CD14-positive monocyte (primary cell): Measurements from ENCODE around the gene KDM4E. TPM values are rescaled to one million over a fixed set of nuclear protein-coding genes. Genes with fewer than 3 reads are reported as not detected.
A peak's percentile ranks its signal among the peaks of the same experiment; 100 is the strongest.

ENCODE experiments used
- DNase-seq, 3 donors: peaks; one replicate each; pipeline ENCODE4 v3.0.0-alpha.2; 2011 to 2022
- H2AFZ ChIP-seq: 2 replicates; pipeline ENCODE4 v1.6.0; 2012; ENCODE audit warnings: mild to moderate bottlenecking, low read depth, low read length, inconsistent platforms; ENCODE audit not compliant: insufficient read depth, poor library complexity, severe bottlenecking
- H3K27ac ChIP-seq, 2 donors: 1 replicate in 1 of 2; 2 replicates in 1 of 2; pipeline ENCODE4 v1.5.1; 2012 to 2013; ENCODE audit warnings: low read length in 2 of 2, control low read depth in 1 of 2, inconsistent platforms in 1 of 2, low read depth in 1 of 2, mild to moderate bottlenecking in 1 of 2
- H3K27me3 ChIP-seq, 2 donors: one replicate each; pipeline versions ENCODE4 v1.6.0 to v1.6.1; 2011 to 2013; ENCODE audit warnings: low read length in 2 of 2; ENCODE audit not compliant: control insufficient read depth in 2 of 2, insufficient read depth in 2 of 2
- H3K36me3 ChIP-seq, 2 donors: replicated peaks in 1 of 2; 1 replicate in 1 of 2; 2 replicates in 1 of 2; pipeline versions ENCODE4 v1.5.1 to v1.6.1; 2012 to 2013; ENCODE audit warnings: low read length in 2 of 2, control low read depth in 1 of 2, inconsistent platforms in 1 of 2, mild to moderate bottlenecking in 1 of 2; ENCODE audit not compliant: insufficient read depth in 2 of 2, control insufficient read depth in 1 of 2
- H3K4me1 ChIP-seq, 2 donors: 1 replicate in 1 of 2; 2 replicates in 1 of 2; pipeline versions ENCODE4 v1.5.1 to v1.6.1; 2012 to 2013; ENCODE audit warnings: low read length in 2 of 2, control low read depth in 1 of 2, inconsistent platforms in 1 of 2, mild to moderate bottlenecking in 1 of 2, moderate library complexity in 1 of 2; ENCODE audit not compliant: insufficient read depth in 2 of 2, control insufficient read depth in 1 of 2
- H3K4me2 ChIP-seq: replicated peaks from 2 replicates; pipeline ENCODE3; 2012; ENCODE audit warnings: low read length, moderate library complexity, mild to moderate bottlenecking; ENCODE audit not compliant: poor library complexity, severe bottlenecking; ENCODE audit errors: extremely low read depth
- H3K4me3 ChIP-seq, 3 experiments: fragments of 200-600 bp in 1 of 3; sonication (generic) in 1 of 3; replicated peaks in 1 of 3; 1 replicate in 2 of 3; 2 replicates in 1 of 3; pipeline ENCODE4 v1.5.1; 2011 to 2013; ENCODE audit warnings: low read length in 3 of 3, mild to moderate bottlenecking in 3 of 3, control low read depth in 2 of 3, low read depth in 2 of 3, inconsistent platforms in 1 of 3, moderate library complexity in 1 of 3
- H3K79me2 ChIP-seq: 2 replicates; pipeline ENCODE4 v1.6.0; 2012; ENCODE audit warnings: mild to moderate bottlenecking, control low read depth, inconsistent platforms, low read length, moderate library complexity; ENCODE audit not compliant: insufficient read depth
- H3K9ac ChIP-seq: 2 replicates; pipeline ENCODE4 v1.6.0; 2017; ENCODE audit warnings: low read length, mild to moderate bottlenecking; ENCODE audit not compliant: insufficient read depth, poor library complexity, severe bottlenecking
- H3K9me3 ChIP-seq, 2 donors: replicated peaks in 1 of 2; 1 replicate in 1 of 2; 2 replicates in 1 of 2; pipeline versions ENCODE4 v1.5.1 to v1.6.1; 2012 to 2013; ENCODE audit warnings: low read length in 2 of 2, control low read depth in 1 of 2; ENCODE audit not compliant: control insufficient read depth in 1 of 2, insufficient read depth in 1 of 2
- H4K20me1 ChIP-seq: 2 replicates; pipeline ENCODE4 v1.6.0; 2012; ENCODE audit warnings: mild to moderate bottlenecking, low read length, control low read depth, moderate library complexity; ENCODE audit not compliant: insufficient read depth
- H3K27ac Mint-ChIP-seq, 7 donors: one replicate each; pipeline ENCODE4 v1.8.0; 2020; ENCODE audit warnings: mild to moderate bottlenecking in 7 of 7, mixed read lengths in 7 of 7, moderate library complexity in 6 of 7, inconsistent platforms in 2 of 7
- H3K27me3 Mint-ChIP-seq, 3 donors: one replicate each; pipeline ENCODE4 v1.8.0; 2021 to 2022; ENCODE audit warnings: low read depth in 3 of 3, mild to moderate bottlenecking in 3 of 3, mixed read lengths in 3 of 3, moderate library complexity in 3 of 3, inconsistent platforms in 1 of 3
- H3K36me3 Mint-ChIP-seq, 2 donors: one replicate each; pipeline ENCODE4 v1.8.0; 2020; ENCODE audit warnings: mixed read lengths in 2 of 2, inconsistent platforms in 1 of 2, mild to moderate bottlenecking in 1 of 2
- H3K4me1 Mint-ChIP-seq: one replicate; pipeline ENCODE4 v1.8.0; 2020; ENCODE audit warnings: mild to moderate bottlenecking, mixed read lengths
- H3K4me3 Mint-ChIP-seq, 2 donors: one replicate each; pipeline ENCODE4 v1.8.0; 2020; ENCODE audit warnings: mild to moderate bottlenecking in 2 of 2, mixed read lengths in 2 of 2, moderate library complexity in 1 of 2
- H3K9me3 Mint-ChIP-seq, 7 donors: one replicate each; pipeline ENCODE4 v1.8.0; 2020 to 2022; ENCODE audit warnings: mixed read lengths in 7 of 7, mild to moderate bottlenecking in 6 of 7, moderate library complexity in 6 of 7, inconsistent platforms in 2 of 7
- WGBS: methylation state at CpG from one replicate; pipeline ENCODE4 v1.1.5; 2013; ENCODE audit warnings: missing lambda C conversion rate; ENCODE audit not compliant: insufficient coverage; 5-methylcytosine and 5-hydroxymethylcytosine counted together
- intact Hi-C, 2 donors: fragments of 100-400 bp; cut with micrococcal nuclease; formaldehyde crosslinking; loops; one replicate each; pipeline versions ENCODE4 v1.15.0 to v1.15.1; 2023
- polyA plus RNA-seq, 3 donors: library from polyadenylated mRNA; depleted of rRNA in 1 of 3; unstranded in 2 of 3; stranded (reverse) in 1 of 3; fragments of 300-500 nt in 2 of 3; fragments of >200 nt in 1 of 3; fragmentation: Illumina TruSeq in 2 of 3; gene quantifications; 1 replicate in 2 of 3; 2 replicates in 1 of 3; pipeline ENCODE4 v1.2.3, GENCODE V29; 2012 to 2021
- TF ChIP-seq, protein P1 (sequence below): fragments of 200-600 bp; IDR thresholded peaks from one replicate; pipeline ENCODE4 v1.8.0; 2022; ENCODE audit warnings: antibody characterized with exemption, mild to moderate bottlenecking

KDM4E gene
- polyA plus RNA-seq, 3 donors = not detected

DNA sequence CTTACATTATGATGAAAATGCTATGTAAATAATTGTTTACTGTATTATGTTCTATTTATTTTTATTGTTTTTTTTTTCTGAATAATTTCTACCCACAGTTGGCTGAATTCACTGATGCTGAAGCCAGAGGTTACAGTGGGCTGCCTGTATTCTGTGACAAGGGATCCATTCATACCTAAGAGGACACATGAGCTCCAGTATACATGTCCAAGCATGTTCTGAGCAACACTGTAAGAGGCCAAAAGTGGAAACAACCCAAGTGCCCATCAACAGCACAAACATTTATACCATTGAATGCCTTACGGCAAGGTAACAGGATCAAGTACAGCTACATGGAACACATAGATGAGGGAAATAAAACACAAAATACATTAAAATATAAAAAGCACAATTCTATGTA is 40.3 kb downstream of the KDM4E start:
- Histone ChIP-seq H3K79me2 (peaks cover 19% of the 10 kb centered on the region), H4K20me1 (no peaks in the 10 kb centered on the region), H3K4me3 (no peak overlapping the region), H3K9ac (no peak overlapping the region), H3K9me3 (no peaks in the 10 kb centered on the region), H3K27ac (no peak overlapping the region), H2AFZ (no peak overlapping the region), H3K27me3 (no peaks in the 10 kb centered on the region), H3K36me3 (no peaks in the 10 kb centered on the region), H3K4me1 (peaks cover 24 to 30% of the 10 kb centered on the region in 2 donors), H3K4me2 (no peak overlapping the region)
- WGBS = no CpG with 5 or more reads among the region's 1 CpG
- no peak overlapping the region for H3K4me3 Mint-ChIP-seq
- intact Hi-C loops = loop anchor here in 1 of 2 donors (5.0 kb wide), 3 partner anchors 87 to 697 kb away; no protein-coding TSS in a partner anchor
- TF ChIP-seq, protein P1, sequence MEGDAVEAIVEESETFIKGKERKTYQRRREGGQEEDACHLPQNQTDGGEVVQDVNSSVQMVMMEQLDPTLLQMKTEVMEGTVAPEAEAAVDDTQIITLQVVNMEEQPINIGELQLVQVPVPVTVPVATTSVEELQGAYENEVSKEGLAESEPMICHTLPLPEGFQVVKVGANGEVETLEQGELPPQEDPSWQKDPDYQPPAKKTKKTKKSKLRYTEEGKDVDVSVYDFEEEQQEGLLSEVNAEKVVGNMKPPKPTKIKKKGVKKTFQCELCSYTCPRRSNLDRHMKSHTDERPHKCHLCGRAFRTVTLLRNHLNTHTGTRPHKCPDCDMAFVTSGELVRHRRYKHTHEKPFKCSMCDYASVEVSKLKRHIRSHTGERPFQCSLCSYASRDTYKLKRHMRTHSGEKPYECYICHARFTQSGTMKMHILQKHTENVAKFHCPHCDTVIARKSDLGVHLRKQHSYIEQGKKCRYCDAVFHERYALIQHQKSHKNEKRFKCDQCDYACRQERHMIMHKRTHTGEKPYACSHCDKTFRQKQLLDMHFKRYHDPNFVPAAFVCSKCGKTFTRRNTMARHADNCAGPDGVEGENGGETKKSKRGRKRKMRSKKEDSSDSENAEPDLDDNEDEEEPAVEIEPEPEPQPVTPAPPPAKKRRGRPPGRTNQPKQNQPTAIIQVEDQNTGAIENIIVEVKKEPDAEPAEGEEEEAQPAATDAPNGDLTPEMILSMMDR = no peak
- no peaks in the 10 kb centered on the region for H3K9me3 Mint-ChIP-seq
- DNase-seq = no peak
- H3K27ac Mint-ChIP-seq = no peak overlapping the region
- peaks cover 0 to 3% (median 2%) of the 10 kb centered on the region in 3 donors for H3K27me3 Mint-ChIP-seq
- peaks cover 23% of the 10 kb centered on the region for H3K4me1 Mint-ChIP-seq
- H3K36me3 Mint-ChIP-seq = no peaks in the 10 kb centered on the region

DNA sequence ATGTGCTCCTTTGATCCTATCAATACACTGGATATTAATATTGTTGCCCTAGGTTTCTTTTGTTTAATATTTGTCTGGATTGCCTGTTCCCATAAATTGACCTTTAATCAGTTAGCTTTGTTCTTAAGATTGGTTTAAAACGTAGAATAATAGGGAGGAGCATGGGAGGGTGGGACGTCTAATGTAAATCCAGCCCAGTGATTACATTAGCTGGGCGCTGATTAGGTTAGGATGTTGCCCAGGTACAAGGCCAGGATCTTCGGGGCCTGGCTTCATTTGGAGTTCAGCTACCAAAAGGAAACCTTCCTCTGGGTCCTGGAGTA is 41.6 kb downstream of the KDM4E start, which contains the start of gene SRSF8:
Gene SRSF8, plus strand, starts transcription at position 204 of the 323 bp plus-strand sequence. CDS start 308 bp downstream, outside the sequence.
- no peaks in the 10 kb centered on the region for H3K27me3 ChIP-seq
- no peak for DNase-seq
- H3K79me2 ChIP-seq = peaks cover 19% of the 10 kb centered on the region
- peaks cover 3 to 4% of the 10 kb centered on the region in 2 donors for H3K36me3 Mint-ChIP-seq
- 0% methylated on average over 1 of the region's 4 CpGs for WGBS
- peaks cover 24 to 30% of the 10 kb centered on the region in 2 donors for H3K4me1 ChIP-seq
- H3K4me3 Mint-ChIP-seq = peak within 1 kb of the TSS; percentile 98 to 100
- H3K4me3 ChIP-seq = peak within 1 kb of the TSS; percentile 80 to 93 (median 90)
- H3K27ac ChIP-seq = peak within 1 kb of the TSS; percentile 85 to 87
- peak within 1 kb of the TSS; percentile 82 for H3K9ac ChIP-seq
- H3K4me1 Mint-ChIP-seq = peaks cover 27% of the 10 kb centered on the region
- peak within 1 kb of the TSS; percentile 89 to 97 (median 93) for H3K27ac Mint-ChIP-seq
- intact Hi-C loops = loop anchor here in 1 of 2 donors (5.0 kb wide), 3 partner anchors 86 to 696 kb away; no protein-coding TSS in a partner anchor
- TF ChIP-seq, protein P1 = no peak
- H3K36me3 ChIP-seq = no peaks in the 10 kb centered on the region
- no peaks in the 10 kb centered on the region for H3K9me3 Mint-ChIP-seq
- H2AFZ ChIP-seq = peak within 1 kb of the TSS; percentile 100
- H3K4me2 ChIP-seq = peak within 1 kb of the TSS; percentile 98
- H4K20me1 ChIP-seq = no peaks in the 10 kb centered on the region
- peaks cover 0 to 2% (median 2%) of the 10 kb centered on the region in 3 donors for H3K27me3 Mint-ChIP-seq
- H3K9me3 ChIP-seq = no peaks in the 10 kb centered on the region
